Gastrocnemius medialis (tissue), 4 donors: ENCODE data around the gene TWIST2. TPM values are rescaled to one million over a fixed set of nuclear protein-coding genes. Genes with fewer than 3 reads are reported as not detected.
A peak's percentile ranks its signal among the peaks of the same experiment; 100 is the strongest.

Experiments
- ATAC-seq, 2 donors: fragments of 150-250 bp; one replicate each; pipeline ENCODE4 v1.9.1; 2016
- DNase-seq, 2 donors: peaks; one replicate each; pipeline ENCODE4 v3.0.0-alpha.2; 2019
- H3K27ac ChIP-seq, 4 donors: fragments of 200-600 bp; sonication (generic); 1 replicate in 1 of 4; 2 replicates in 3 of 4; pipeline ENCODE4 v1.5.1; 2016 to 2018; ENCODE audit warnings: mild to moderate bottlenecking in 2 of 4, moderate library complexity in 1 of 4
- H3K27me3 ChIP-seq, 3 donors: fragments of 200-600 bp; sonication (generic) in 2 of 3; 1 replicate in 1 of 3; 2 replicates in 2 of 3; pipeline versions ENCODE4 v1.5.1 to v1.6.0; 2016 to 2019; ENCODE audit warnings: mild to moderate bottlenecking in 1 of 3, moderate library complexity in 1 of 3
- H3K36me3 ChIP-seq, 2 donors: fragments of 200-600 bp; sonication (generic) in 1 of 2; one replicate each; pipeline ENCODE4 v1.5.1; 2017 to 2018
- H3K4me1 ChIP-seq, 2 donors: fragments of 200-600 bp; sonication (generic) in 1 of 2; one replicate each; pipeline ENCODE4 v1.5.1; 2016 to 2017; ENCODE audit warnings: mild to moderate bottlenecking in 2 of 2
- H3K4me3 ChIP-seq, 4 donors: fragments of 200-600 bp; sonication (generic) in 3 of 4; 1 replicate in 1 of 4; 2 replicates in 3 of 4; pipeline ENCODE4 v1.5.1; 2016 to 2019; ENCODE audit warnings: mild to moderate bottlenecking in 2 of 4
- H3K9me3 ChIP-seq, 3 donors: fragments of 200-600 bp; sonication (generic) in 2 of 3; 1 replicate in 1 of 3; 2 replicates in 2 of 3; pipeline ENCODE4 v1.5.1; 2016 to 2019
- CTCF ChIP-seq, 5 experiments: fragments of 450-650 bp in 3 of 5; fragments of 200-600 bp in 2 of 5; sonication (generic) in 2 of 5; IDR thresholded peaks in 4 of 5; conservative IDR thresholded peaks in 1 of 5; 1 replicate in 4 of 5; 2 replicates in 1 of 5; pipeline ENCODE4 v1.5.1; 2016 to 2019; ENCODE audit warnings: antibody characterized with exemption in 5 of 5, mild to moderate bottlenecking in 3 of 5, moderate library complexity in 3 of 5
- POLR2A ChIP-seq, 2 donors: fragments of 450-650 bp; IDR thresholded peaks; one replicate each; pipeline ENCODE4 v1.6.1; 2017; ENCODE audit warnings: antibody characterized with exemption in 2 of 2, mild to moderate bottlenecking in 2 of 2, moderate library complexity in 2 of 2
- in situ Hi-C, 4 donors: fragments of 200-750 bp; cut with MboI; loops; one replicate each; pipeline versions ENCODE4 v1.15.0 to v1.8.0; 2017; ENCODE audit warnings: low sequenced_read_pairs in 4 of 4
- intact Hi-C: fragments of 100-400 bp; cut with DNase I; formaldehyde crosslinking; loops from one replicate; pipeline ENCODE4 v1.15.1; 2023; ENCODE audit warnings: low total_unique reads
- total RNA-seq, 4 donors: library from RNA; depleted of rRNA; stranded (reverse); fragments of >200 nt; gene quantifications; one replicate each; pipeline versions ENCODE4 v1.1.0 to v1.2.3, GENCODE V29; 2016

TWIST2 gene
- 1 to 10 TPM; 1.9 to 9.3 (median 2.2) TPM for total RNA-seq

DNA sequence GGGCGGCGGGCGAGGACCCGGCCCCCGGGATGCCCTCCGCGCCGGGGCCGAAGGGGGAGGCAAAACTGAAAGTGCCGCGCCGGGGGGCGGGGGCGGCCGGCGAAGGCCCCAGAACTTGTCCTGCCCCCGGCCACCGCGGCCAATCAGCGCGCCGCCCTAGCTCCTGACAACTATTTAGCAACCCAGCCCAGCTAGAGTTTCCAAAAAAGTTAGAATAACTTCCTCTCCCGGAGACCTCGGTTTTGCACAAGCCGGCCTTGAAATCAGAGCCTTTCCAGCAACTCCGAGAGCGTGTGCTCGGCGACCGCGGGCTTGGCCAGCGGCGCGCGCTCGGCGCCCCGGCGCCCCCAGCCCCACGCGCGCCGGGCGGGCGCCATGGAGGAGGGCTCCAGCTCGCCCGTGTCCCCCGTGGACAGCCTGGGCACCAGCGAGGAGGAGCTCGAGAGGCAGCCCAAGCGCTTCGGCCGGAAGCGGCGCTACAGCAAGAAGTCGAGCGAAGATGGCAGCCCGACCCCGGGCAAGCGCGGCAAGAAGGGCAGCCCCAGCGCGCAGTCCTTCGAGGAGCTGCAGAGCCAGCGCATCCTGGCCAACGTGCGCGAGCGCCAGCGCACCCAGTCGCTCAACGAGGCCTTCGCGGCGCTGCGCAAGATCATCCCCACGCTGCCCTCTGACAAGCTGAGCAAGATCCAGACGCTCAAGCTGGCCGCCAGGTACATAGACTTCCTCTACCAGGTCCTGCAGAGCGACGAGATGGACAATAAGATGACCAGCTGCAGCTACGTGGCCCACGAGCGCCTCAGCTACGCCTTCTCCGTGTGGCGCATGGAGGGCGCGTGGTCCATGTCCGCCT is at the start of gene TWIST2:
TWIST2 (plus strand) TSS at position 245 of the 850 bp plus-strand sequence; CDS start at position 376, 131 bp downstream.
- H3K27ac ChIP-seq: peak within 1 kb of the TSS; percentile 48 to 59 (median 57)
- no peaks in the 10 kb centered on the region for H3K36me3 ChIP-seq
- in situ Hi-C loops (no loop called here), intact Hi-C loops (no loop called here)
- DNase-seq: peak; percentile 43 to 70
- H3K27me3 ChIP-seq: peaks cover 51 to 66% (median 56%) of the 10 kb centered on the region in 3 donors
- ATAC-seq: peak; percentile 75
- H3K4me1 ChIP-seq: peaks cover 0 to 4% of the 10 kb centered on the region in 2 donors
- TF ChIP-seq POLR2A (IDR thresholded peaks at IDR 0.05) (peak; percentile 35 to 67), CTCF (IDR thresholded peaks at IDR 0.05 in 4 of 5, conservative IDR thresholded peaks at IDR 0.05 in 1 of 5) (no peak)
- peak within 1 kb of the TSS; percentile 52 to 63 (median 56) for H3K4me3 ChIP-seq
- H3K9me3 ChIP-seq: no peaks in the 10 kb centered on the region

GRCh38 chr2:238801791-238802190 is 46.1 kb upstream of the TWIST2 start:
- H3K27me3 ChIP-seq: peaks cover 24 to 27% (median 24%) of the 10 kb centered on the region in 3 donors
- H3K4me3 ChIP-seq: no peak overlapping the region
- ATAC-seq: no peak
- in situ Hi-C loops: no loop called here
- DNase-seq: no peak
- H3K36me3 ChIP-seq: no peaks in the 10 kb centered on the region
- no peak overlapping the region for H3K27ac ChIP-seq
- intact Hi-C loops: no loop called here
- no peaks in the 10 kb centered on the region for H3K4me1 ChIP-seq
- TF ChIP-seq POLR2A (IDR thresholded peaks at IDR 0.05): no peak
- no peak for TF ChIP-seq CTCF (IDR thresholded peaks at IDR 0.05 in 4 of 5, conservative IDR thresholded peaks at IDR 0.05 in 1 of 5)
- H3K9me3 ChIP-seq: no peaks in the 10 kb centered on the region

DNA sequence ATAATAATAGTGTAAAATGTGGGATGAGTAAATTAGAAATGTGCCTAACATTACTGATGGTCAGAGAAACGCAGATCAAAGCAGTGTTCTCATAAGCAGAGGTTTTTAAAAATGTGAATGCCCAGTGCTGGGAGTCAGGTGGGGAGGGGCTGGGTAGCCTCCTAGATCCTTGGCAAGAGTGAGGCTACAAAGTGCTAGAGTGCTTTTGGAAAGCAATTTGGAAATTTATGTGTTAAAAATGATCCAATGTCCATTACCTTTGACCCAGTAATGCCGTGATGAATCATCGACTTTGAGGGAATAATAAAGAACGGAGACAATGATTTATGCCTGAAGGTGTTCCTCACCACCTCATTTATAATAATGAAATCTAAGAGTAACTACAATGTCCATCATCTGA is 44.9 kb upstream of the TWIST2 start:
- H3K4me3 ChIP-seq: no peak overlapping the region
- intact Hi-C loops: no loop called here
- ATAC-seq: no peak
- no peak for DNase-seq
- H3K4me1 ChIP-seq: no peaks in the 10 kb centered on the region
- H3K36me3 ChIP-seq: no peaks in the 10 kb centered on the region
- H3K9me3 ChIP-seq: no peaks in the 10 kb centered on the region
- no peak overlapping the region for H3K27ac ChIP-seq
- peaks cover 13 to 20% (median 19%) of the 10 kb centered on the region in 3 donors for H3K27me3 ChIP-seq
- in situ Hi-C loops: no loop called here
- TF ChIP-seq POLR2A (IDR thresholded peaks at IDR 0.05) (no peak), CTCF (IDR thresholded peaks at IDR 0.05 in 4 of 5, conservative IDR thresholded peaks at IDR 0.05 in 1 of 5) (no peak)

DNA sequence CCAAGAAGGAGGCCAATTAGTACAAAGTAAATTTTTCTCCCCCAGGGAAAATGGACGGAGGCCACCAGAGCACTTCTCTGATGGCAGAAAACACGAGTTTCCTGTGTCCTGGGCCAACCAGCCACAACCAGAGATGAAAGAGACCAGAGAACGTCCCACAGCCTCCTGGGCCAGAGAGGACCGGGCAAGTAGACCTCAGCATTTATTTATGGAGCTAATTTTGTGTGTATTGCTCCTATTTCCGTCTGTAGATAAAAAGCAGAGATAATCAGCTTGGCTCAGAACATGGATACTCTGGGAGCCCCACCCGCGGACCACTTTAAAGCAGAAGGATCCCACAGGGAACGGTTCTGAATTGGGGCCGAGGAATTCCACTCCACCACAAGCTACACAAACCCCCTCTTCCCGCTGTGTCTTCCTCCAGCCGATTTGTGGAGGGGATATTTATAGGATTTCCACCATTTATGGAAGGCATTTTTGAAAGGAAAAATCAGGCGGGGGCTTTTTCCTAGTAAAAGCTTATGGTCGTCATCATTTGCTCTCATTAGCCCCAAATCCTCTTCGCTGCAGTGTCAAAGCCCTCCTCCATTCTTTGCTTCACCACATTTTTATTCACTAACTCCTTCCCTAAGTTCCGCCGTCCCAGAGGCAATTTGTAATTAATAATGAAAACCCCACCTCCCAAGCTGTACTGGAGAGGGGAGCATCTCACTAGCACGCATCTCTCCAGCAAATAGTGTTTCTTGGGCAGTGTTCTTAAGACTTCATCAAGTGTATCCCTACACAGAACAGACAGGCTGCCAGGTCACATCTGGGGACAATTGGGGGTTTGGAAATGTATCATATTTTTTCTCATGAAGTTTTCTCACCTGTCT is 43.7 kb upstream of the TWIST2 start:
- Histone ChIP-seq H3K27me3 (peaks cover 8 to 20% (median 19%) of the 10 kb centered on the region in 3 donors), H3K4me1 (no peaks in the 10 kb centered on the region), H3K27ac (no peak overlapping the region), H3K36me3 (no peaks in the 10 kb centered on the region), H3K9me3 (peaks cover 0 to 7% (median 0%) of the 10 kb centered on the region in 3 donors), H3K4me3 (no peak overlapping the region)
- in situ Hi-C loops (no loop called here), intact Hi-C loops (no loop called here)
- no peak for DNase-seq
- ATAC-seq: no peak
- TF ChIP-seq CTCF (IDR thresholded peaks at IDR 0.05 in 4 of 5, conservative IDR thresholded peaks at IDR 0.05 in 1 of 5): no peak
- TF ChIP-seq POLR2A (IDR thresholded peaks at IDR 0.05): no peak
